ENCODE measurements around the gene TCTN1. TPM values are rescaled to one million over a fixed set of nuclear protein-coding genes. Genes with fewer than 3 reads are reported as not detected.

Gene TCTN1
- total and polyA plus RNA-seq, 2 of the 13 experiments (the other 11 are each of a cell fraction or from before 2014, with no cell fraction given) = 13.6 to 16.0 TPM

GRCh38 chr12:110575326-110575725 is 38.6 kb upstream of the TCTN1 start (continued):
- TF ChIP-seq ZNF281 (CRISPR knock-in tag; IDR thresholded peaks at IDR 0.05; ENCODE audit: borderline replicate concordance) = peak; percentile 65; the same call in 1 of the 2 replicates
- 0 out of 2 replicates have a peak, but pooled peaks have one; percentile 38 for TF ChIP-seq CBX5 (CRISPR knock-in tag; IDR thresholded peaks at IDR 0.05; ENCODE audit: borderline replicate concordance)
- no peak for TF ChIP-seq GTF2F1 (IDR thresholded peaks at IDR 0.05; ENCODE audit: low read length)
- TF ChIP-seq HNF4A (CRISPR knock-in tag; IDR thresholded peaks at IDR 0.05) = peak; percentile 99
- peak; percentile 78 for TF ChIP-seq SOX13 (IDR thresholded peaks at IDR 0.05)
- TF ChIP-seq SOX13 (CRISPR knock-in tag; conservative IDR thresholded peaks at IDR 0.05 in 1 of 2, IDR thresholded peaks at IDR 0.05 in 1 of 2) = peak in 1 of 2 experiments; percentile 88; a peak in 2 of 4 replicates
- TF ChIP-seq IRF9 (CRISPR knock-in tag; IDR thresholded peaks at IDR 0.05; ENCODE audit: borderline replicate concordance) = no peak
- TF ChIP-seq ZNF280B (CRISPR knock-in tag; IDR thresholded peaks at IDR 0.05; ENCODE audit: borderline replicate concordance) = no peak
- no peak for TF ChIP-seq ZNF101 (CRISPR knock-in tag; IDR thresholded peaks at IDR 0.05; ENCODE audit: borderline replicate concordance, low read depth)
- TF ChIP-seq GMEB1 (CRISPR knock-in tag; IDR thresholded peaks at IDR 0.05; ENCODE audit: borderline replicate concordance) = peak; percentile 28; the same call in 1 of the 2 replicates
- no peak for TF ChIP-seq FIP1L1 (IDR thresholded peaks at IDR 0.05; ENCODE audit: borderline replicate concordance, insufficient read depth, low read depth, low read length)
- TF ChIP-seq REST (IDR thresholded peaks at IDR 0.05; ENCODE audit: borderline replicate concordance in 1 of 2, low read depth in 1 of 2, low read length in 2 of 2) = peak in 1 of 2 experiments; percentile 72; a peak in 2 of 4 replicates
- TF ChIP-seq MYNN (CRISPR knock-in tag; IDR thresholded peaks at IDR 0.05; ENCODE audit: low read depth) = no peak
- TF ChIP-seq HMG20B (CRISPR knock-in tag; conservative IDR thresholded peaks at IDR 0.05) = peak; percentile 64; the same call in 1 of the 2 replicates
- peak; percentile 9; the same call in 1 of the 2 replicates for TF ChIP-seq SMARCC2 (IDR thresholded peaks at IDR 0.05)
- peak; percentile 91 for TF ChIP-seq BCL6 (CRISPR knock-in tag; IDR thresholded peaks at IDR 0.05)
- peak; percentile 81; the same call in 1 of the 2 replicates for TF ChIP-seq KDM4B (CRISPR knock-in tag; IDR thresholded peaks at IDR 0.05)
- 0 out of 2 replicates have a peak, but pooled peaks have one; percentile 43 for TF ChIP-seq AKAP8 (CRISPR knock-in tag; IDR thresholded peaks at IDR 0.05)
